NCI-H2171 treated with DMSO at 0.1 percent for 48 hours (cell line): ENCODE measurements around the gene MTA2.

Experiments
- DNase-seq: peaks from one replicate; lab custom pipeline; 2025; lab: John Stamatoyannopoulos, UW

The MTA2 gene

DNA sequence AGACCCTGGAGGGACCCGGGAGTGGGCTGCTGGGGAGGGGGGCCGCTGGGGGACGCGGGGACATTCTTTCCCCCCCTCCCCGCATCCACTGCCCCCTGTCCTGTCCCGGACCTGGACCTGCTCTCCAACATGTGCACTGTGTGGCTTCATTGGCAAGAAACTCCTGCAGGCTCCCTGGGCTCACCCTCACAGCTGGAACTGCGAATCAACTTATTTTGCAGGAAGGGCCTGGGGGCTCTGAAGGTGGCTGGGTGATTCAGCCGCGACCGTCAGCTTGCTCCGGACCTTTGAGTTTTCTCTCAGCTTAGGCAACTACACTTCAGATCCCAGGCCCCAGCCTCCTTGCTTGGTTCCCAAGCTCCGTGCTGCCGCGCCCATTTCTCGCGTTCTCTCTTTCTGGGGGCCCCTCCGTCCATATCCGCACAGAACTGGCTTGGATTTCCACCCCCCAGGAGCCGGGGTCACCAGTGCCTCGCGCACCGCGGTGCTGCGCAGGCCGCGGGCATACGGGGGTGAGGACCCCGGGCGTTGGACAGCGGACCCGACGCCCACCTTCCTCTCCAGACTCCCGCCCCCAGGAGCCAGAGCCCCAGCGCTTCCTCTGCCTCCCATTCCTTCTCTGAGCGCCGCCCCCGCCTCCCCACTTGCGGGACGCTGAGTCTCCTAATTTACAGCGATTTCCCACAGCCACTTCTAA, 54.6 kb downstream of the MTA2 start:
- no peak for DNase-seq

DNA sequence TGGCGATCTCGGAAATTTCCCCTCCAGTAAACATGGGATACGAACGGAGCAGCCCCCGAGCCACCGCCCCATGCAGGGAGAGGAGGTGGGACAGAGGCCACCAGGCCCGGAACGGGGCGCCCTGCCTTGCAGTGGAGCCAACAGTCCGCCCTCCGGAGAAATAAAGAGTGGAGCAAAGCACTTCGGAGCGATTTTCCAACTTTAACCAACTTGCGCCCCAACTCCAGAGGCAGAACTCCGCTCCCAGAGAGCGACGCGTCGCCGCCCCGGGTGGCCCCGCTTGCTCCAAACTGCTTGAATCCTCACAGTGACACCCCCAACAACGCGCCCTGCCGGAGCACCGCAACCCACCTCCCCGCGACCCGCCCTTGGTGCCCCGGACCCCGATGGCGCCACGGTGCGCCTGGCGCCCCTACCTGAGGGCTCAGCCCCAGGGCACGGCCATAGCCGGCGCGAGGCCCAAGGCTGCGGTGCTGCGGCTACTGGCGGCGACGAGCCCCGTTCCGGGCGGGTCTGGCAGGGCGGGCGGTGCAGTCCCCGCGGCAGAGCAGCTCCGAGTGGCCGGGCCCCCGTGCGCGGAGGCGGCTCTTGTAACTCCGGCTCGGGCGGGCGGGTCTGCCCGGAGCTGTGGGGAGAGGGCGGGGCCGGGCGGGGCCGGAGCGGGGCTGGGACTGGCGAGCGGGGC, 55.3 kb downstream of the MTA2 start, which contains the start of gene AHNAK:
TSS of gene AHNAK (minus strand) at position 563 of the 685 bp plus-strand sequence. CDS start 10,708 bp downstream, outside the sequence.
- no peak for DNase-seq

DNA sequence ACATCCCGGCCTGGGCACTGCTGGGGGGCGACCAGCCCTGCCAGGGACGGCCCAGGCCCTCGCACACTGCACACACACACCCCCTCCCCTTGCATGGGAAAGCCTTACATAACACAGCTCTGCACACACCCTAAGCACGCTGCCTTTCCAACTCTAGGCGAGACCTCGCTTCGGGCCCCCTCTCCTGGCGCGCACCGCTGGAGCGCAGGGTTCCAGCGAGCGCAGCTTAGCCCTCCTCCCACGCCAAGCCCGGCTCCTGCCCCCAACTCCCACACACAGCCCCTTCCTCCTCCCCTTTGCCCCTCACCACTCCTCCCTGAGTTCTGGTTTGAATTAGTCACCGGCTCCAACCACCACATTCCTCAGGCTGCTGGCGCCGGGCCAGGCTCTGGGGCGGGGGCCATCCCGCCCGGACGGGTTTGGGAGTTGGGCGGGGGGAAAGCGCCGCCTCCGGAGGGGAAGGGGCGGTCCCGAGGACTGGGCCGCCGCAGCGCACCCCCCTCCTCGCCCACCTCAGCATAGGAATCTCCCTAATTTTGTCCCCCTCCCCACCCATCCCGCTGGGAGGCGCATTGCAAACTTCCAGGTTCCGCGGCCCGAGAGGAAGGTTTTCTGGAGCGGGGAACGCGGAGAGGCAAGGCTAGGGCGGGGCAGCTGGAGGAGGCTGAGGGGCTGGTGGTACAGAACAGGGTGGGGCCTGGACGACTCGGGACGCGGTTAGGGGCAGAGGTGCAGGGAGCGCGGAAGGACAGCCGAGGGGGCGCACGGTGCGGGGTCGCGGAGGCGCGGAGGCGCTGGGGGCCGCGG, 56.0 kb downstream of the MTA2 start:
- DNase-seq, result peak; percentile 60

DNA sequence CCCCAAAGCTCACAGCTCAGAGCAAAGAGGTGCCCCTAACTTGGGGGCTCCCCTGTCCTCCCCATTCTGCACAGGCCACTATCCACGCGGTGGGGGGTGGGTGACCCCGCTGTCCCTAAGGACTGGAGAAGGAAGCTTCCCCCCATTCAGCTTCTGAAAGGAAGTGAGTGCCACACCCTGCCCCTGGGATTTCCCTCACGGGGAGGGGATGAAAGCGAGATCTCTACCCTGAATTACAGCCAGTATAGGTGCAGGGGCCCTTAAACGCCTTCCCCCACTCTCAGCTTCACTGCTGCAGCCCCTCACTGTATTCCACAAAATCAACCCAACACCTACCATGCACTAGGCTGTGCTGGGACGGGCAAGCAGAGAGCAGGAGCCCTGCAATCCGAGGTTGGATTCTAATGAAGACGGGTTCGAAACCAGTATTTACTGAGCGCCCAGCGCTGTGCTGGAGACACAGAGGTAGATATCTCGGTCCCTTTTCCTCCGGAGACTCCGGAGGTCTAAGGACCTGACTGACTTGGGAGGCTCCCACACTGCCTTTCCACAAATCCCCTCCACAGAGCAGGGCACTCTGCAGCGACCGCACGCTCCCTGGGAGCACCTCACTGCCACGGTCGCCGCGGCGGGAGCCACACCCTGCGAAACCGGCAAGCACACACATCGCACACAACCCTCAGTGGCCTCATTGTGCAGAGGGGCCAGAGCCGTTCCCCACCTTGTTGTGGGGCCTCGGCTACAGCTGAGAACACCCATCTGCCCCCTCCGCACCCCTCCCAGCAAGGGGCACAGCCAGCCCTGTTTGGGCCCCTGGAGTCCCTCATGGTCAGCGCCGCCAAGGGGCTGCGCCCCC, 56.9 kb downstream of the MTA2 start:
- DNase-seq, result no peak

DNA sequence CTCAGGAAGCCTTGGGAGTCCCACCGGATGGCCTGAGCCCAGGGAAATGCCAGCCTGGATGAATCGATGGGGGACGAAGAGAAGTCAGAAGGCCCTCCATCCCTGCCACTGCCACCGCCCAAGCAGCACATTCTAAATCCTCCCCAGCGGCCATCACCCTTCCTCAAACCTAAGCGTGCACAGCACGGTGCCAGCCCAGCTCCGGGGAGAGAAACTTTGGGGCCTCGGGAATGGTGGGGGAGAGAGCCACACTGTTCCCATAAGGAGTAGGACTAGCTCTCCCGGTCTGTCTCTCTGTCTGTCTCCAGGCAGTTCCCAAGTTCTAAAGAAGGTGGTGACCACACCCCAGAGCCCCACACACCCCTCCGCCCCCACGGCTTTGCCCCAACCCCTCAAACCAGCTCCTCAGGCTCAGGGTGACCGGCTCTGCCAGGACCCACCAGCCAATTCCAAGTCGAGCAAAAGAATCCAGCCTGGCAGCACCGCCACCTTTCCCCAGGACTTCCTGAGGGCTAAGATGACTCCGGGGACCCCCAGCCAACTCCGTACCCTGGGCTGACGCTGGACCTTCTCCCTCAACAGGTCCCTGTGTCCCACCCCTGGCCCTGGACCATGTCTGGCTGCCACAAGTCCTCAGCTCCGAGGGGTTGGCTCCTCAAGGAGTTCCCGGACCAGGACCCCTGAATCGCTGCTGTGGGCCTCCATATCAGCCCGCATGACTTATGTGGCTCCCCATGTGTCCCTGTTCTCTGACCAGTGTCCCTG, 57.8 kb downstream of the MTA2 start:
- no peak for DNase-seq
